Measurements from ENCODE around the gene CAPN7.

The CAPN7 gene

GRCh38 chr3:15295506-15295905 lies 89.5 kb downstream of the CAPN7 start:
- peak; percentile 77 for TF ChIP-seq GABPA (IDR thresholded peaks at IDR 0.05; ENCODE audit: low read depth)
- TF ChIP-seq SPI1 (IDR thresholded peaks at IDR 0.05; ENCODE audit: borderline replicate concordance, low read depth), result peak; percentile 87
- TF ChIP-seq POLR2AphosphoS5 (IDR thresholded peaks at IDR 0.05; ENCODE audit: low read depth), result peak; percentile 61
- TF ChIP-seq, protein P1, sequence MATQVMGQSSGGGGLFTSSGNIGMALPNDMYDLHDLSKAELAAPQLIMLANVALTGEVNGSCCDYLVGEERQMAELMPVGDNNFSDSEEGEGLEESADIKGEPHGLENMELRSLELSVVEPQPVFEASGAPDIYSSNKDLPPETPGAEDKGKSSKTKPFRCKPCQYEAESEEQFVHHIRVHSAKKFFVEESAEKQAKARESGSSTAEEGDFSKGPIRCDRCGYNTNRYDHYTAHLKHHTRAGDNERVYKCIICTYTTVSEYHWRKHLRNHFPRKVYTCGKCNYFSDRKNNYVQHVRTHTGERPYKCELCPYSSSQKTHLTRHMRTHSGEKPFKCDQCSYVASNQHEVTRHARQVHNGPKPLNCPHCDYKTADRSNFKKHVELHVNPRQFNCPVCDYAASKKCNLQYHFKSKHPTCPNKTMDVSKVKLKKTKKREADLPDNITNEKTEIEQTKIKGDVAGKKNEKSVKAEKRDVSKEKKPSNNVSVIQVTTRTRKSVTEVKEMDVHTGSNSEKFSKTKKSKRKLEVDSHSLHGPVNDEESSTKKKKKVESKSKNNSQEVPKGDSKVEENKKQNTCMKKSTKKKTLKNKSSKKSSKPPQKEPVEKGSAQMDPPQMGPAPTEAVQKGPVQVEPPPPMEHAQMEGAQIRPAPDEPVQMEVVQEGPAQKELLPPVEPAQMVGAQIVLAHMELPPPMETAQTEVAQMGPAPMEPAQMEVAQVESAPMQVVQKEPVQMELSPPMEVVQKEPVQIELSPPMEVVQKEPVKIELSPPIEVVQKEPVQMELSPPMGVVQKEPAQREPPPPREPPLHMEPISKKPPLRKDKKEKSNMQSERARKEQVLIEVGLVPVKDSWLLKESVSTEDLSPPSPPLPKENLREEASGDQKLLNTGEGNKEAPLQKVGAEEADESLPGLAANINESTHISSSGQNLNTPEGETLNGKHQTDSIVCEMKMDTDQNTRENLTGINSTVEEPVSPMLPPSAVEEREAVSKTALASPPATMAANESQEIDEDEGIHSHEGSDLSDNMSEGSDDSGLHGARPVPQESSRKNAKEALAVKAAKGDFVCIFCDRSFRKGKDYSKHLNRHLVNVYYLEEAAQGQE (IDR thresholded peaks at IDR 0.05; ENCODE audit: insufficient replicate concordance, low read depth), result peak; percentile 35
- TF ChIP-seq, protein P2, sequence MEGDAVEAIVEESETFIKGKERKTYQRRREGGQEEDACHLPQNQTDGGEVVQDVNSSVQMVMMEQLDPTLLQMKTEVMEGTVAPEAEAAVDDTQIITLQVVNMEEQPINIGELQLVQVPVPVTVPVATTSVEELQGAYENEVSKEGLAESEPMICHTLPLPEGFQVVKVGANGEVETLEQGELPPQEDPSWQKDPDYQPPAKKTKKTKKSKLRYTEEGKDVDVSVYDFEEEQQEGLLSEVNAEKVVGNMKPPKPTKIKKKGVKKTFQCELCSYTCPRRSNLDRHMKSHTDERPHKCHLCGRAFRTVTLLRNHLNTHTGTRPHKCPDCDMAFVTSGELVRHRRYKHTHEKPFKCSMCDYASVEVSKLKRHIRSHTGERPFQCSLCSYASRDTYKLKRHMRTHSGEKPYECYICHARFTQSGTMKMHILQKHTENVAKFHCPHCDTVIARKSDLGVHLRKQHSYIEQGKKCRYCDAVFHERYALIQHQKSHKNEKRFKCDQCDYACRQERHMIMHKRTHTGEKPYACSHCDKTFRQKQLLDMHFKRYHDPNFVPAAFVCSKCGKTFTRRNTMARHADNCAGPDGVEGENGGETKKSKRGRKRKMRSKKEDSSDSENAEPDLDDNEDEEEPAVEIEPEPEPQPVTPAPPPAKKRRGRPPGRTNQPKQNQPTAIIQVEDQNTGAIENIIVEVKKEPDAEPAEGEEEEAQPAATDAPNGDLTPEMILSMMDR (IDR thresholded peaks at IDR 0.05; ENCODE audit: insufficient read depth, low read length), result no peak
- no peaks in the 10 kb centered on the region for H3K27me3 ChIP-seq (ENCODE audit: insufficient read depth, poor library complexity, severe bottlenecking)
- H3K27ac ChIP-seq (replicated peaks), result peak overlapping the region; percentile 93
- peak; percentile 88 to 90 for DNase-seq (ENCODE audit: low read depth in 1 of 2, low spot score in 1 of 2)
- no peak overlapping the region for H3K4me3 ChIP-seq (replicated peaks; ENCODE audit: insufficient read depth, low read length)

GRCh38 chr3:15297608-15298350 lies 91.7 kb downstream of the CAPN7 start:
- Histone ChIP-seq H3K27me3 (ENCODE audit: insufficient read depth, poor library complexity, severe bottlenecking) (no peaks in the 10 kb centered on the region), H3K4me3 (replicated peaks; ENCODE audit: insufficient read depth, low read length) (no peak overlapping the region), H3K27ac (replicated peaks) (no peak overlapping the region)
- no peak for DNase-seq (ENCODE audit: low read depth in 1 of 2, low spot score in 1 of 2)
- no peak for TF ChIP-seq SPI1 (IDR thresholded peaks at IDR 0.05; ENCODE audit: borderline replicate concordance, low read depth)
- no peak for TF ChIP-seq GABPA (IDR thresholded peaks at IDR 0.05; ENCODE audit: low read depth)
- TF ChIP-seq, protein P1 (IDR thresholded peaks at IDR 0.05; ENCODE audit: insufficient replicate concordance, low read depth), result no peak
- TF ChIP-seq POLR2AphosphoS5 (IDR thresholded peaks at IDR 0.05; ENCODE audit: low read depth), result no peak

DNA sequence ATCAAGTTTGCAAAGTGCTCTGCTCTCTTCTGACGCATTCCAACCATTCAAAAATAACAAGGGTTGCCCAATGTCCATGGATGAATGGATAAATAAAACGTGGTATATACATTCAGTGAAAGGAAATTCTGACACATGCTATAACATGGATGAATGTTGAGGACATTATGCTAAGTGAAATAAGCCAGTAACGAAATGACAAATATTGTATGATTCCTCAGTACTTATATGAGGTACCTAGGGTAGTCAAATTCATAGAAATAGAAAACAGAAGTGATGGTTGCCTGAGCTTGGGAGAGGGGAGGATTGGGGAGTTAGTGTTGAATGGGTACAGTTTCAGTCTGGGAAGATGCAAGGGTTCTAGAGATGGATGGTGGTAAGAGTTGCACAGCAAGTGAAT lies 92.5 kb downstream of the CAPN7 start:
- TF ChIP-seq, protein P1 (IDR thresholded peaks at IDR 0.05; ENCODE audit: insufficient replicate concordance, low read depth), result no peak
- TF ChIP-seq POLR2AphosphoS5 (IDR thresholded peaks at IDR 0.05; ENCODE audit: low read depth), result no peak
- TF ChIP-seq SPI1 (IDR thresholded peaks at IDR 0.05; ENCODE audit: borderline replicate concordance, low read depth), result no peak
- TF ChIP-seq, protein P2 (IDR thresholded peaks at IDR 0.05; ENCODE audit: insufficient read depth, low read length), result no peak
- no peak for TF ChIP-seq GABPA (IDR thresholded peaks at IDR 0.05; ENCODE audit: low read depth)

More for the DNA sequence above, 92.5 kb downstream of the CAPN7 start:
- Histone ChIP-seq H3K27ac (replicated peaks) (no peak overlapping the region), H3K27me3 (ENCODE audit: insufficient read depth, poor library complexity, severe bottlenecking) (no peaks in the 10 kb centered on the region), H3K4me3 (replicated peaks; ENCODE audit: insufficient read depth, low read length) (no peak overlapping the region)
- no peak for DNase-seq (ENCODE audit: low read depth in 1 of 2, low spot score in 1 of 2)
